NT2/D1 (cell line): ENCODE results near the gene DEPDC7.
"Not testable (repeated sequence)": the region's sequence is repeated elsewhere in the genome, so short reads cannot be mapped to it uniquely, and the experiment has no call there.

Experiments
- DNase-seq: peaks from one replicate; pipeline ENCODE4 v3.0.0-alpha.2; 2011; ENCODE audit warnings: low read depth, low spot score
- H3K27me3 ChIP-seq: 2 replicates; pipeline ENCODE4 v1.6.0; 2011; ENCODE audit warnings: mild to moderate bottlenecking; ENCODE audit not compliant: insufficient read length, insufficient read depth
- H3K36me3 ChIP-seq: 2 replicates; pipeline ENCODE4 v1.6.1; 2011; ENCODE audit warnings: mild to moderate bottlenecking, low read length, mixed read lengths; ENCODE audit not compliant: insufficient read depth, insufficient read length
- H3K4me1 ChIP-seq: 2 replicates; pipeline ENCODE4 v1.5.1; 2011; ENCODE audit not compliant: insufficient read depth, insufficient read length
- H3K4me3 ChIP-seq: 2 replicates; pipeline ENCODE4 v1.5.1; 2011; ENCODE audit warnings: low read depth; ENCODE audit not compliant: insufficient read length
- H3K9ac ChIP-seq: 2 replicates; pipeline ENCODE4 v1.6.0; 2011; ENCODE audit warnings: low read depth; ENCODE audit not compliant: insufficient read length
- H3K9me3 ChIP-seq: 2 replicates; pipeline ENCODE4 v1.5.1; 2011; ENCODE audit warnings: mild to moderate bottlenecking, low read length; ENCODE audit not compliant: insufficient read depth
- SUZ12 ChIP-seq: IDR thresholded peaks from 2 replicates; pipeline ENCODE4 v1.6.1; 2011; ENCODE audit not compliant: insufficient read length, insufficient read depth; ENCODE audit errors: extremely low read depth
- YY1 ChIP-seq: IDR thresholded peaks from 2 replicates; pipeline ENCODE4 v1.6.1; 2011; ENCODE audit not compliant: insufficient read length, insufficient read depth
- ZNF274 ChIP-seq: IDR thresholded peaks from 2 replicates; pipeline ENCODE4 v1.6.1; 2011; ENCODE audit warnings: mild to moderate bottlenecking, low read depth, low read length

DEPDC7 gene

GRCh38 chr11:33045551-33046255 is 30.0 kb downstream of the DEPDC7 start:
- Histone ChIP-seq H3K4me1 (peaks cover 3% of the 10 kb centered on the region), H3K36me3 (peaks cover 18% of the 10 kb centered on the region), H3K9ac (no peak overlapping the region), H3K27me3 (no peaks in the 10 kb centered on the region), H3K9me3 (peaks cover 13% of the 10 kb centered on the region; the same call in 1 of the 2 replicates), H3K4me3 (no peak overlapping the region)
- no peak for DNase-seq
- TF ChIP-seq ZNF274 = no peak
- no peak for TF ChIP-seq SUZ12
- no peak for TF ChIP-seq YY1

DNA sequence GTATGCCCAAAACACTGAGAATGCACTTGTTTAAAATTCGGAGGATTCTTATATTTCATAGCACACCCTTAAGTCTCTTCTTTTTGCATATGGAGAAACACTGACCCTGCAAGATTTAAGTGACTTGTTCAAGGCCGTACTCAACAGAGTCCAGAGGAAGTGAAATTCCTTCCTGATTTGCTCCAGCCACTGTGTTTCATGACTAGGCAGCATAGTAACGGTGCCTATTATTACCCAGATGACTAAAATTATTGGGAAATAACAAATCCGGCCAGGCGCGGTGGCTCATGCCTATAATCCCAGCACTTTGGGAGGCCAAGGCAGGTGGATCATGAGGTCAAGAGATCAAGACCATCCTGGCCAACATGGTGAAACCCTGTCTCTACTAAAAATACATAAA is 33.0 kb downstream of the DEPDC7 start:
- H3K36me3 ChIP-seq = peaks cover 18% of the 10 kb centered on the region
- H3K9me3 ChIP-seq = peaks cover 13% of the 10 kb centered on the region; the same call in 1 of the 2 replicates
- H3K27me3 ChIP-seq, H3K4me3 ChIP-seq, H3K4me1 ChIP-seq, H3K9ac ChIP-seq, DNase-seq: not testable (repeated sequence)

DNA sequence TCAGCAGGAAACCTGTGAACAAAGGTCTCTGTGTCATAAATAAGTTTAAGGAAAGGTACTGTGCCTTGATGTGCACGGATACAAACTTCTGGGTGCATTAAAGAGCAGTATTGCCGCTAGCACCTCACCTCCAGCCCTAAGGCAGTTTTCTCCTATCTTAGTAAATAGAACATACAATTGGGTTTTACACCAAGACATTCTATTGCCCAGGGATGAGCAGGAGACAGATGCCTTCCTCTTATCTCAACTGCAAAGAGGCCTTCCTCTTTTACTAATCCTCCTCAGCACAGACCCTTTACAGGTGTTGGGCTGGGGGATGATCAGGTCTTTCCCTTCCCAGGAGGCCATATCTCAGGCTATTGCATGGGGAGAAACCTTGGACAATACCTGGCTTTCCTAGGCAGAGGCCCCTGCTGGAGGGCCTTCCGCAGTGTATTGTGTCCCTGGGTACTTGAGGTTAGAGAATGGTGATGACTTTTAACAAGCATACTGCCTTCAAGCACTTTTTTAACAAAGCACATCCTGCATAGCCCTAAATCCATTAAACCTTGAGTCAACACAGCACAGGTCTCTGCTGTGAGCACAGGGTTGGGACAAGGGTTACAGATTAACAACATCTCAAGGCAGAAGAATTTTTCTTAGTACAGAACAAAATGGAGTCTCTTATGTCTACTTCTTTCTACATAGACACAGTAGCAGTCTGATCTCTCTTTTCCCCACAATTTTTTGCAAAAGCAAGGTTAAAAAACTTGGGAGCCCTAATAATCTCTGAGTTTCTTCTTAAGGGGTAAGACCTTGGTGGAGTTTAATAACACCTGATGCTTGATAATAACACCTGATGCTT is 34.1 kb downstream of the DEPDC7 start:
- Histone ChIP-seq H3K36me3 (peaks cover 11% of the 10 kb centered on the region), H3K9me3 (peaks cover 12% of the 10 kb centered on the region; the same call in 1 of the 2 replicates)
- H3K4me1 ChIP-seq, H3K4me3 ChIP-seq, H3K9ac ChIP-seq, H3K27me3 ChIP-seq: not testable (repeated sequence)
- DNase-seq = peak; percentile 13

DNA sequence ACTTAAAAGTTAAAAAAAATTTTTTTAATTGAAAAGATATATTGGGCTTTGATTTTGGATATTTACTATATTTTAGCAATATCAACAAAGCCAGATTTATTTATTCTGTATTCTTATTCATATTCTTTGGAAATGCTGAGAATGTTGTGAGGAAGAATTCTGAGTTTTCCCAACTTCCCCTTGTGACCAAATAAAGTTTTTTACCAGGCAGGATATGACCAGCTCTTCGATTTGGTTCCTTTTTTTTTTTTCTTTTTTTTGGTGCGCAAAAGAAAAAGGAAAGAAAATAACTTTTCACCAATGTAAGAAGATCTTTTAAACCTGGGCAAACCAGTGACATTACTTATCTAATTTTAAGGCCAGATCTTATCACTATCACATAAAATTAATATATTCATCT is 36.6 kb downstream of the DEPDC7 start:
- Histone ChIP-seq H3K27me3 (no peaks in the 10 kb centered on the region), H3K4me3 (no peak overlapping the region), H3K9ac (no peak overlapping the region), H3K4me1 (no peaks in the 10 kb centered on the region), H3K36me3 (peaks cover 13% of the 10 kb centered on the region), H3K9me3 (no peaks in the 10 kb centered on the region)
- no peak for DNase-seq
- TF ChIP-seq SUZ12 (no peak), ZNF274 (no peak), YY1 (no peak)

DNA sequence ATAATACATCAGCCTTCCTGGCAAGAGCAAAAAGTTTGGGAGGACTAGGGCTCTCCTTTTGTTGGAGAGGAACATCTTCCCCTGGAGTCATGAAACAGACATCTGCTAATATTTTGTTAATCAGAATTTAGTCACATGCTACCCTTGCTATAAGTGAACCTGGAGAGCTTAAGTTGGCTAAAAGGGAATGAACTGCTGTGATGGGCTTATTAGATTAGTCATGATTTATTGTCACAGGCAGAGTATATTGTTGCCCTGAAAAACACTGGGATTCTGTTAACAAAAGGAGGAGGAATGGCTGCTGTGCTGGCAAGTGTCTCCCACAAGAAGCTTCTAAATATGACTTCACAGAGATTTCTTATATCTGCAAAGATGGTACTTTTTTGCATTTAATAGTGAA is 39.7 kb downstream of the DEPDC7 start:
- no peak for DNase-seq
- TF ChIP-seq YY1 (no peak), SUZ12 (no peak), ZNF274 (no peak)
- no peaks in the 10 kb centered on the region for H3K9me3 ChIP-seq
- peaks cover 32% of the 10 kb centered on the region for H3K36me3 ChIP-seq
- no peaks in the 10 kb centered on the region for H3K27me3 ChIP-seq
- H3K4me3 ChIP-seq = no peak overlapping the region
- no peak overlapping the region for H3K9ac ChIP-seq
- H3K4me1 ChIP-seq = no peaks in the 10 kb centered on the region

DNA sequence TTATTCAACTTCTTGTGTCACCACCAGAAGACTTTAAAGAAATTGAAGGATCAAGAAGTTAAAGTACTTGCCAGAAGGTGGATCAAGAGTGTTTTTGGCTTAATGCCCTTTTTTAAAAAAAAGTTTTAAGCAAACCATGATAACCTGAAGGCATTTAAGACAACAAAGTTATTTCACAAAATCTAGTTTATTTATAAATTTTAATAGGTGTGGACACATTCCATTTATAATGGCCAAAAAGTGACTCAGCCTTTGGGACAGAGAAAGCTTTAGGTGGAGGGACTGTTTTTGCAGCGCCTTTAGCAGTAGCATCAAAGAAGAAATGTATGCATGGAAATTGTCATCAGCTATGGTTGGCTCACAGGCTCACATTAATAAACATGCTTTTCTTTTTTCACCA is 41.6 kb downstream of the DEPDC7 start:
- Histone ChIP-seq H3K9ac (no peak overlapping the region), H3K36me3 (peaks cover 37% of the 10 kb centered on the region), H3K4me1 (no peaks in the 10 kb centered on the region)

GRCh38 chr11:33059331-33060007 is 43.8 kb downstream of the DEPDC7 start:
- Histone ChIP-seq H3K9me3 (no peaks in the 10 kb centered on the region), H3K4me3 (no peak overlapping the region), H3K4me1 (no peaks in the 10 kb centered on the region), H3K27me3 (no peaks in the 10 kb centered on the region), H3K9ac (no peak overlapping the region), H3K36me3 (peaks cover 41% of the 10 kb centered on the region)
- no peak for TF ChIP-seq ZNF274
- TF ChIP-seq SUZ12 = no peak
- no peak for TF ChIP-seq YY1
- no peak for DNase-seq

More for the DNA sequence above, 41.6 kb downstream of the DEPDC7 start:
- TF ChIP-seq SUZ12 = no peak
- no peak for TF ChIP-seq ZNF274
- no peak for TF ChIP-seq YY1
- Histone ChIP-seq H3K27me3 (no peaks in the 10 kb centered on the region), H3K9me3 (no peaks in the 10 kb centered on the region), H3K4me3 (no peak overlapping the region)
- no peak for DNase-seq
